HG02571 (cell line): ENCODE results near the gene HIP1.
"Not testable (repeated sequence)": the region's sequence is repeated elsewhere in the genome, so short reads cannot be mapped to it uniquely, and the experiment has no call there.

Experiments
- ATAC-seq: cut with Tn5 transposase; IDR thresholded peaks from one replicate; pipeline ENCODE4 v1.9.1; 2021; ENCODE audit warnings: mild to moderate bottlenecking, moderate library complexity; ENCODE audit not compliant: unreplicated experiment

HIP1 gene

GRCh38 chr7:75619636-75620035 lies 119.1 kb downstream of the HIP1 start:
- ATAC-seq: no peak

- no peak for ATAC-seq
Measured at GRCh38 chr7:75617634-75618234, 121.0 kb downstream of the HIP1 start.

GRCh38 chr7:75616421-75617167 lies 122.1 kb downstream of the HIP1 start:
- no peak for ATAC-seq

DNA sequence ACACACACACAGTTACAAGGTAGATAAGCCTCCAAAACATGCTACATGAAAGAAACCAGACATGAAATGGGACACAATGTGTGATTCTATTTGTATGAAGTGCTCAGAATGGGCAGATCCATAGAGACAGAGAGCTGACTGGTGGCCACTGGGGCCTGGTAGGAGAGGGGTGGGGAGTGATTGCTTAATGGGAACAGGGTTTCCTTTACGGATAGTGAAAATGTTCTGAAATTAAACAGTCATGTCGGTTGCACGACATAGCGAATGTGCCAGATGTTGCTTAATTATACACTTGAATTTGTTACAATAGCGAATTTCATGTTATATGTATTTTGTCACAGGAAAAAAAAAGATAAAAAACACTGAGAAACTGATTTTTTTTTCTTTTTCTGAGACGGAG lies 124.3 kb downstream of the HIP1 start:
- ATAC-seq: no peak

DNA sequence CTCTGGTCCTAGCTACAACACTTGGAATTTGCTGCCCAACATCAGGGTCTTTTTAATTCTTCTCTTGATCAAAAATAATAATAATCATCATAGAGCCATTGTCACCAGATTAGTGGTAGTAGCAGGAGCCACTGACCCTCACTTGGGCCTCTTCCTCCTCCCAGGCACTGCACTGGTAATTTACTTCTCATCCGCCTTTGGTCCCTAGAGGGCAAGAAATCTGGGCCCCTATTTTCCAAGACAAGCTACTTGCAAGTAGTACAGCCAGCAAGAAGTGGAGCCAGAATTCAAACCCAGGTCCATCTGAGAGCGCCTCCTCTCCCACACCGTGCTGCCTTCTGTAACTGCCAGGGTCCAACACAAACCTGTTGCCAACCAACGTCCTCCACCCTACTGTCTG lies 125.4 kb downstream of the HIP1 start:
- ATAC-seq: no peak

DNA sequence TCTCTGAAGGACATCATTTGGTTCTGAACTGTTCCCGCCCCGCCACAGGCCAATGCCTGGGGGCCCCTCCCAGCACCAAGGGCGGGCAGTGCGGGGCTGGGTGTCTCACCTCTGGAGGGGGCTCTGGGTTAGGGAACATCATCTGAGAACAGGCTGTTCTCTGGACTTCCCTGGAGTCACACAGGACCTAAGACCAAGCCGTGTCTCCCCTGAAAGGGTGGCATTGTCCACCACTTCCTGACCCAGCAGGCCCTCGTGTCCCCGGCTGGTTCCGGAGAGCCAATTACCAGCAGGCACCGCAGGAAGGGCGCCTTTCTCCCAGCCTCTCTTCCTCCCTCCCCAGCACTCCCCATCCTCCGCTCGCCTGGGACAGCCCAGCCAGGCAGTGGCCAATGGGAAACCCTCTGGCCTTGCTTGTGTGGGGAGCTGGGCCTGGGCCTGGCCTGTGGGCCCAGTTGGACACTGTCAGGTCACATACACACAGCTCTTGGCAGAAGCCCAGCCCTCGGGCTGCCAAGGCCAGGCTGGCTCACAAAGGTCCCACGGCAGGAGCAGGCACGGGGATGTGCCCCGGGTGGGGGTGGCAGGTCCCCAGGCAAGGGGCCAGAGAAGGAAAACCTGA lies 127.1 kb downstream of the HIP1 start:
- ATAC-seq: no peak

- ATAC-seq: not testable (repeated sequence)
Measured at GRCh38 chr7:75609416-75609815, 129.3 kb downstream of the HIP1 start.

GRCh38 chr7:75608451-75609122 lies 130.2 kb downstream of the HIP1 start:
- no peak for ATAC-seq

- no peak for ATAC-seq
Measured at GRCh38 chr7:75604408-75604807, 134.3 kb downstream of the HIP1 start.

GRCh38 chr7:75602831-75603230 lies 135.9 kb downstream of the HIP1 start:
- ATAC-seq: not testable (repeated sequence)

DNA sequence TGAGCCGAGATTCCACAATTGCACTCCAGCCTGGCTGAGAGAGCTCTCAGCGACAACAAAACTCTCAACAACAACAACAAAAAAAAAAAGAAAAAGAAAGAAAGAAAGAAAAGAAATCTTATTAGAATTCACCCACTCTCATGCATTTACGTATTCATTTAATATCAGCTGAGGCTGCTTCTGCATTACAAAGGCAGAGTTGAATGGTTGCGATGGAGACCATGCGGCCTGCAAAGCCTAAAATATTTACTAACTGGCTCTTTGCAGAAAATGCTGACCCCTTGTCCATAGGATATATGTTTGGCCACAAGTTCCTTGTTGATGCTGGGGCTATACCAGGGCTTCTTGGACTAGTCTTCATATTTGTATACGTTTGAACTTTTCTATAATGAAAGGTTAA lies 137.2 kb downstream of the HIP1 start:
- ATAC-seq: no peak

DNA sequence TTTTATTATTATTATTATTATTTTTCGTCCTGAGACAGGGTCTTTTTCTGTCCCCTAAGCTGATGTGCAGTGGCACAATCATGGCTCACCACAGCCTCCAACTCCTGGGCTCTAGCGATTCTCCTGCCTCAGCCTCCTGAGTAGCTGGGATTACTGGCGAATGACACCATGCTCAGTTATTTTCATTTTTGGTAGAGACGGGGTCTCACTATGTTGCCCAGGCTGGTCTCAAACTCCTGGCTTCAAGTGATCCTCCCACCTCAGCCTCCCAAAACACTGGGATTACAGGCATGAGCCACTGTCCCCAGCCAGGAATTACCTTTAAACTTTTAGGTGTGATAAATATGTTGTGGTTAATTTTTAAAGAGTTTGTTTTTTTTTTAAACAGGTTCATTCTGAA lies 138.0 kb downstream of the HIP1 start:
- not testable (repeated sequence) for ATAC-seq

GRCh38 chr7:75599244-75599781 lies 139.4 kb downstream of the HIP1 start:
- no peak for ATAC-seq

GRCh38 chr7:75596727-75597614 lies 141.8 kb downstream of the HIP1 start:
- no peak for ATAC-seq

- no peak for ATAC-seq
Measured at GRCh38 chr7:75595766-75596165, 143.0 kb downstream of the HIP1 start.

DNA sequence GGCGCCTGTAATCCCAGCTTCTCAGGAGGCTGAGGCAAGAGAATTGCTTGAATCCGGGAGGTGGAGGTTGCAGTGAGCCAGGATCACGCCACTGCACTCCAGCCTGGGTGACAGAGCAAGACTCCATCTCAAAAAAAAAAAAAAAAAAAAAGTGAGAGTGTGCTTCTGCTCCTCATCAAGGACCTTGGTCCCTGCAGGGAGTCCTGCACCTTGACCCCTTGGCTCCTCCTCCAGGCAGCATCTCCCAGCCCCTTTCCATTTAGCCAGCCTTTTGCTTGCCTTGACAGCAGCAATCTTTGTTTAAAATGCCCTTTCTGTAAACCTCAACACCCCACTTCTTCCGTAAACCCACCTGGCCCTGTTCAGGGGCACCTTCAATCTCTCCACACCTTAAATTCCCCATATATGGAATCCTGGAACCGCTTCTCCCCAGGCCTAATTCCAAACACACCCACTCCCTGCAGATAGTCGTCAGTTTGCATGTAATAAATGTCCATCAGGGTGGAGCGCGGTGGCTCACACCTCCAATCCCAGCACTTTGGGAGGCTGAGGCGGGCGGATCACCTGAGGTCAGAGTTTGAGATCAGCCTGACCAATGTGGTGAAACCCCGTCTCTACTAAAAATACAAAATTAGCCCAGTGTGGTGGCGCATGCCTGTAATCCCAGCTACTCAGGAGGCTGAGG lies 145.1 kb downstream of the HIP1 start:
- not testable (repeated sequence) for ATAC-seq

- ATAC-seq: no peak
Measured at GRCh38 chr7:75591467-75592255, 147.1 kb downstream of the HIP1 start.

- no peak for ATAC-seq
Measured at GRCh38 chr7:75590373-75591005, 148.3 kb downstream of the HIP1 start.

DNA sequence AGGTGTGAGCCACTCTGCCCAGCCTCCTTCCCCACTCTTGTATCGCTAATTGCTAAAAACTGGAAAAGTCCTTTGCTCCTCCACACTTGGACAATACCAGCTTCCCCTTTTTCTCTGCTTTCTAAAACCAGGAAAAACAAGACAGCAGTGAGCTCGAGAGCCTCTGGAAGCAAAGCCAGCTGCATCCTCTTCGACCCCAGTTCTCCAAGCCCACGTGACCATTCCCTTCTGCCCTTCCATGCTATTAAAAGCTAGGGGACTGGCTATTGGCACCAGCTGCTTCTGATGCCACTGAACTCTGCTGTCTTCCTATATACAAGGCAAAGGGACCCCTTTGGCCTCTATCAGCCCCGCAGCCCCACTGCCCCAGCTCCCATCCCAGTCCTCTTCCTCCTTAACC lies 154.4 kb downstream of the HIP1 start:
- ATAC-seq: no peak
